Stimulated activated CD8-positive, alpha-beta memory T cell treated with anti-CD3 and anti-CD28 coated beads, Interleukin-15, amount 100 ng/mL, for 24 hours (primary cell): ENCODE results near the gene CHAF1A.

ENCODE experiments used
- DNase-seq: peaks from one replicate; pipeline ENCODE4 v3.0.0-alpha.2; 2020; ENCODE audit warnings: low read depth

CHAF1A gene

DNA sequence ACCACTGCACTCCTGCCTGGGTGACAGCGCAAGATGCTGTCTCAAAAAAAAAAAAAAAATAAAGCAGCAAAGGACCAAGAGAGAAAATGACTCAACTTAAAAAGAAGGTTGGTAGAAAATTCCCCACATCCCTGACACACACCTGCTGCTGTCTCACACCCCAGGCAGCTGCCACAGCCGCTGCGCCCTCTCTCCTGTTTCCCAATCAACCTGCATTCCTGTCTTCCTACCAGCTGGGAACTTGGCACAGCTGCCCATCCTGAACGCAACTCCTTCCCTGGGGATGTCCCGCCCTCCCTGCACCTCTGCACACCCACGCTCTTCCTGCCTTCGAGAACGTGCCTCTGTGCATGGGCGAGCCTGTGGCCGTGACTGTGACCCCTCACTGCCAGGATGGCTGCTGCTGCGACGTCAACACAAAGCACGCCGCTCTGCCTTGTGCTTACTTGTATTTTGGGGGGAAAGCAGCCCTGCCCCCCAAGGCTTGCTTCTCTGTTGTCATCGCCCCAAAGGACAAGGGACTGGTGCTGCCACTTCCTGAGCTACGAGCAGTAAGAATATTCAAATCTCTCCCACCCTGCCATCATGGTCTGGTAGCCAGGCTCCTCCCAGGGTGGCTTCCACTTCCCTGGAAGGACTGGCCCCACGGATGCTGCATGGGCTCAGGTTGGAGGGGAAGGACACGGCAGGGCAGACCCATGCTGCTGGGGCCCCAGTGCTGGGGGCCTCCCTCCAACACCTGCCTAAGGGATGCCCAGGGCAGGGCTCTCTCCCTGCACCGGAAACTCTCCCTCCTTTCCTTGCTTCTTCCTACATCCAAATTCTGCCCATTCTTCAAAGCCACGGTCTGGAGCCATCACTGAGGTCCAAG is 22.8 kb upstream of the CHAF1A start:
- no peak for DNase-seq

- no peak for DNase-seq
These were observed 22.1 kb upstream of the CHAF1A start for GRCh38 chr19:4380254-4380727.

GRCh38 chr19:4385291-4386040 is 17.0 kb upstream of the CHAF1A start:
- no peak for DNase-seq

DNA sequence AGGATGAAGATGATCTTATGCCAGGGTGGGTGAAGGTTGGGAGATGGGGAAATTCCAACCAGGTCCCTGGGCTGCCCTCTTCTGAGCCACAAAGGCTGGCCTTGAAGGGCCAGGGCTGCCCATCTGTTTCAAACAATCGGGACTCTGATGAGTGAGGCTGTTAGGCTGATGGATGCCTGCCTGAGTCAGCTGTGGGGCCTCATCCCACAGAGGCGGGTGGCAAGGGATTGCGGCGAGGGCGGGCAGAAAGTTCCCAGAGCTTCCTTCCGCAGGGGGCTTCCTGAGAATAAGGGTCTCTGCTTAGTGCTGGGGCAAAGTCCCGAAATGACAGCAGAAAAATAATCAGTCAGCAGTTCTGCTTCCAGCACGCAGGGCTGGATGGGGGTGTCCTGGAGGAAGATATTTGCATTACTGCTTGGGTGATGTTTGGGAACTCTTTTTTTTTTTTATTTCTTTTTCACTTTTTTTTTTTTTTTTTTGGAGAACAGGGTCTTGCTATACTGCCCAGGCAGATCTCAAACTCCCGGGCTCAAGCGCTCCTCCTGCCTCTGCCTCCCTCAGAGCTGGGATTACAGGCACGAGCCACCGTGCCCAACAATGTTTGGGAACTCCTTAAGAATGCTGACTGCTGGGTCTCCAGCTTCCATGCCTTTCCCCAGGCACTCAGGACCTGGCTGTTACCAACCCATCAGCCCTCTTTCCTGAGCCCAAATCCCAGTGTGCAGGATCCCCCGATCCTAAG is 16.2 kb upstream of the CHAF1A start:
- DNase-seq = no peak

DNA sequence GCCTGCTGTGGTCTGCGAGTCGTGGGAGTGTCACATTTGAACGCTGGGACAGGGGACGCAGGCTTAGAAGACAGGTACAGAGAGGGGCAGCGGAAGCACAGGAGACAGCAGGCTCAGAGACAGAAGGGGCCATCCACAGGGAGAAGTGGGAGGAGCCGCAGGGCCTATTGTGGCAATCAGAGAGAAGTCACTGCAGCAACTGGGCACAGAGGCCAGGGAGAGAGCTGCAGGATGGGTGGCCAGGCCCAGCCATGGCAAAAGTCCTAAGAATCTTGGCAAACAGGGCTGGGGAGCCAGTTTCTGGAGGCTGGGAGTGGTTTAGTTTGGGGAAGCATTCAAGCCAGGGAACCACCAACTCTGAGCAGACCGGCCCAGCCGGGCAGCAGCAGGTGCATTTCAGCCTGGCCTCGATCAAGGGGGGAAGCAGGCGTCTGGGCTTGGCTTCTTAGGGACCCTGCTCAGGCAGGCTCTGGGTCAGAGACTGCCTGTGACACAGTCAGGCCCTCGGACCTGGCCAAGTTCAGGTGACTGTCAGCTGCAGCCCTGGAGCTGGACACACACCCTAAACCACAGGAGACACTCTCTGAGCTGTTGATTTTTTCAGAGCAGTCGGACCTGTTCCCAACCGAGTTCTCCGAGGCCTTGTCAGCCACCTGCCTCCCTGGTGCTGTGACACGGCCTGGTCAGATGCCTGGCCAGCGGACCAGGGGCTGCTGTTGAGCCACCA is 13.9 kb upstream of the CHAF1A start:
- no peak for DNase-seq

- no peak for DNase-seq
These were observed 13.4 kb upstream of the CHAF1A start for GRCh38 chr19:4389064-4389375.

GRCh38 chr19:4389511-4390016 is 12.9 kb upstream of the CHAF1A start:
- DNase-seq = no peak

GRCh38 chr19:4390017-4390566 is 12.3 kb upstream of the CHAF1A start:
- DNase-seq = no peak

GRCh38 chr19:4390567-4391305 is 11.7 kb upstream of the CHAF1A start:
- DNase-seq = no peak

GRCh38 chr19:4391306-4391693 is 11.1 kb upstream of the CHAF1A start:
- no peak for DNase-seq

DNA sequence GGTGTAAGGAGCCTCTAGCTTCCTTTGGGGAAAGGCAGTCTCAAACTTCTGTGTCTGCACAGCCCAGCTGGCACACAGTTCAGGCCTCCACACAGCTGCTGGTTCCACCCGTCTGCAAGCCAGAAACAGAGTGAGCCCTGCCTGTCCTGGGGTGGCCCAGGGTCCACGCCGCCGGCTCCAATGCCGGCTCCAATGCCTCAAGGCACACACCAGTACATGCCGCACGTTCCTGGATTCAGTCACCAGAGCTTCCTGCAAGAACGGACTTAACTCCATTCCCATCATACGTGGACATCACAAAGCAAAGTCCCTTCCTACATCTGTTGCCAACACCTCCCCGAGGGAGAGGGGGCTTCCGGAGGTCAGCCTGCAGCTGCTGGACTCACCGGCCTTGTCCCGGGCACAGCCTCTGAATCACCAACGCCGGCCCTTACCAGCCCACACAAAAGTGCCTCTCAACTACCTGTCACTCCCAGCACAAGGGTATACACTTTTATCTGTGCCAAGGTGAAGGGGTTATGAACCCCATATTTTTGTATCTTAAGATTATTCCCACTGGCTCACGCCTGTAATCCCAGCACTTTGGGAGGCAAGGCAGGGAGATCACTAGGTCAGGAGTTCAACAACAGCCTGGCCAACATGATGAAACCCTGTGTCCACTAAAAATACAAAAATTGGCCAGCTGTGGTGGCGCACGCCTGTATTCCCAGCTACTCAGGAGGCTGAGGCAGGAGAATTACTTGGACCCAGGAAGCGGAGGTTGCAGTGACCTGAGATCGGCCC is 10.5 kb upstream of the CHAF1A start:
- DNase-seq = no peak

- DNase-seq = no peak
These were observed 8.4 kb upstream of the CHAF1A start for GRCh38 chr19:4393947-4394590.

GRCh38 chr19:4396949-4397783 is 5.3 kb upstream of the CHAF1A start:
- no peak for DNase-seq

- no peak for DNase-seq
These were observed 2.7 kb upstream of the CHAF1A start for GRCh38 chr19:4399812-4400134.

- peak; percentile 97 for DNase-seq
These were observed 2.1 kb upstream of the CHAF1A start, which contains the start of gene SH3GL1 for GRCh38 chr19:4400135-4400936. SH3GL1 (minus strand) TSS chr19:4400547; CDS start chr19:4400368, 179 bp downstream.

DNA sequence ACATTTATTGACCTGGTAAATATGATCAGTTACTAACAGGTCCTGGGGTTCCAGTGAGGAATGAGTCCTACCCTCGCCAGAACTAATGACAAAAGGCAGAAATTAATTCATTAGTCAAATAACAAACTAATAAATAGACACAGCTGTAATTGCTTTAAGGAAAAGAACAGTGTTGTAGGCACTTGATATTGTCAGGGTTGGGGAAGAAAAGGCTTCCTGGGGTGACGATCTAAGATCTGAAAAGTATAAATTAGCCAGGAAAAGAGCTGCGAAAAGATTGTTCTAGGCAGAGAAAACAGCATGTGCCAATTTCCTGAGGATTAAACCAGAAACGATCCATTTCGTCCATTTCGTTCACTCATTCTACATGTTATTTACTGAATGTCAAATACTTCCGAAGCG is 670 bp upstream of the CHAF1A start:
- DNase-seq = no peak

- no peak for DNase-seq
These were observed 743 bp downstream of the CHAF1A start for GRCh38 chr19:4403005-4403761.
